Effector memory CD4-positive, alpha-beta T cell (primary cell): ENCODE measurements around the gene AGBL5.

ENCODE experiments used
- DNase-seq, 3 donors: peaks; one replicate each; pipeline ENCODE4 v3.0.0-alpha.2; 2020
- H3K27ac ChIP-seq: 2 replicates; pipeline ENCODE4 v1.7.0; 2013; ENCODE audit warnings: mild to moderate bottlenecking, low read length, moderate library complexity; ENCODE audit not compliant: insufficient read depth, poor library complexity, severe bottlenecking
- H3K27me3 ChIP-seq: replicated peaks from 2 replicates; pipeline ENCODE4 v1.7.0; 2013; ENCODE audit warnings: mild to moderate bottlenecking, low read length; ENCODE audit not compliant: insufficient read depth, control insufficient read depth, poor library complexity, severe bottlenecking
- H3K36me3 ChIP-seq: 2 replicates; pipeline ENCODE4 v1.7.0; 2013; ENCODE audit warnings: mild to moderate bottlenecking, low read length, moderate library complexity; ENCODE audit not compliant: control insufficient read depth, insufficient read depth
- H3K4me1 ChIP-seq: 2 replicates; pipeline ENCODE4 v1.7.0; 2013; ENCODE audit warnings: low read length, mild to moderate bottlenecking; ENCODE audit not compliant: control insufficient read depth, insufficient read depth, poor library complexity, severe bottlenecking
- H3K4me3 ChIP-seq: 2 replicates; pipeline ENCODE4 v1.7.0; 2013; ENCODE audit warnings: low read length, low read depth, mild to moderate bottlenecking; ENCODE audit not compliant: insufficient read depth, poor library complexity, severe bottlenecking
- H3K9me3 ChIP-seq: 2 replicates; pipeline ENCODE4 v1.7.0; 2013; ENCODE audit warnings: mild to moderate bottlenecking, low read length, moderate library complexity; ENCODE audit not compliant: control insufficient read depth

AGBL5 gene

GRCh38 chr2:27051902-27052645 lies 606 bp downstream of the AGBL5 start:
- Histone ChIP-seq H3K36me3 (no peaks in the 10 kb centered on the region), H3K27ac (peak overlapping the region; percentile 83), H3K4me1 (peaks cover 5% of the 10 kb centered on the region), H3K4me3 (peak overlapping the region; percentile 74), H3K27me3 (no peaks in the 10 kb centered on the region), H3K9me3 (no peaks in the 10 kb centered on the region)
- DNase-seq, result no peak

- no peak for DNase-seq
- Histone ChIP-seq H3K36me3 (no peaks in the 10 kb centered on the region), H3K9me3 (no peaks in the 10 kb centered on the region), H3K27ac (no peak overlapping the region), H3K4me3 (no peak overlapping the region), H3K27me3 (no peaks in the 10 kb centered on the region), H3K4me1 (peaks cover 5% of the 10 kb centered on the region)
Observed at GRCh38 chr2:27053321-27053720, 1.9 kb downstream of the AGBL5 start.

- no peak for DNase-seq
- no peak overlapping the region for H3K27ac ChIP-seq
- H3K36me3 ChIP-seq, result no peaks in the 10 kb centered on the region
- no peaks in the 10 kb centered on the region for H3K27me3 ChIP-seq
- H3K4me1 ChIP-seq, result peaks cover 5% of the 10 kb centered on the region
- H3K9me3 ChIP-seq, result no peaks in the 10 kb centered on the region
- H3K4me3 ChIP-seq, result no peak overlapping the region
Observed at GRCh38 chr2:27053776-27054175, 2.3 kb downstream of the AGBL5 start.

GRCh38 chr2:27054721-27055120 lies 3.3 kb downstream of the AGBL5 start:
- Histone ChIP-seq H3K4me1 (peaks cover 3% of the 10 kb centered on the region), H3K27me3 (no peaks in the 10 kb centered on the region), H3K36me3 (peaks cover 4% of the 10 kb centered on the region), H3K9me3 (no peaks in the 10 kb centered on the region), H3K27ac (no peak overlapping the region), H3K4me3 (no peak overlapping the region)
- DNase-seq, result no peak

GRCh38 chr2:27057184-27057583 lies 5.7 kb downstream of the AGBL5 start:
- Histone ChIP-seq H3K27me3 (no peaks in the 10 kb centered on the region), H3K27ac (no peak overlapping the region), H3K4me1 (no peaks in the 10 kb centered on the region), H3K4me3 (no peak overlapping the region), H3K9me3 (no peaks in the 10 kb centered on the region), H3K36me3 (peaks cover 4% of the 10 kb centered on the region)
- DNase-seq, result no peak

- H3K36me3 ChIP-seq, result peaks cover 4% of the 10 kb centered on the region
- no peaks in the 10 kb centered on the region for H3K9me3 ChIP-seq
- no peak overlapping the region for H3K27ac ChIP-seq
- DNase-seq, result no peak
- H3K4me1 ChIP-seq, result no peaks in the 10 kb centered on the region
- no peak overlapping the region for H3K4me3 ChIP-seq
- H3K27me3 ChIP-seq, result no peaks in the 10 kb centered on the region
Observed at GRCh38 chr2:27058210-27058609, 6.7 kb downstream of the AGBL5 start.

GRCh38 chr2:27059141-27059820 lies 7.8 kb downstream of the AGBL5 start:
- H3K9me3 ChIP-seq, result no peaks in the 10 kb centered on the region
- H3K27me3 ChIP-seq, result no peaks in the 10 kb centered on the region
- no peak overlapping the region for H3K4me3 ChIP-seq
- H3K36me3 ChIP-seq, result peaks cover 4% of the 10 kb centered on the region
- no peak for DNase-seq
- H3K4me1 ChIP-seq, result no peaks in the 10 kb centered on the region
- no peak overlapping the region for H3K27ac ChIP-seq

- H3K27ac ChIP-seq, result no peak overlapping the region
Observed at GRCh38 chr2:27060323-27060722, 8.9 kb downstream of the AGBL5 start.

GRCh38 chr2:27065128-27065527 lies 13.7 kb downstream of the AGBL5 start:
- no peaks in the 10 kb centered on the region for H3K9me3 ChIP-seq
- H3K27me3 ChIP-seq, result no peaks in the 10 kb centered on the region
- H3K4me3 ChIP-seq, result no peak overlapping the region
- H3K36me3 ChIP-seq, result peaks cover 16% of the 10 kb centered on the region
- no peak overlapping the region for H3K27ac ChIP-seq
- H3K4me1 ChIP-seq, result peaks cover 6% of the 10 kb centered on the region
- no peak for DNase-seq

More at GRCh38 chr2:27060323-27060722, 8.9 kb downstream of the AGBL5 start:
- no peak overlapping the region for H3K4me3 ChIP-seq
- no peaks in the 10 kb centered on the region for H3K9me3 ChIP-seq
- no peaks in the 10 kb centered on the region for H3K4me1 ChIP-seq
- no peak for DNase-seq
- H3K36me3 ChIP-seq, result peaks cover 4% of the 10 kb centered on the region
- no peaks in the 10 kb centered on the region for H3K27me3 ChIP-seq

- Histone ChIP-seq H3K27ac (no peak overlapping the region), H3K9me3 (no peaks in the 10 kb centered on the region), H3K4me3 (no peak overlapping the region), H3K4me1 (peaks cover 20% of the 10 kb centered on the region), H3K27me3 (no peaks in the 10 kb centered on the region), H3K36me3 (peaks cover 16% of the 10 kb centered on the region)
- no peak for DNase-seq
Observed at GRCh38 chr2:27067385-27067784, 15.9 kb downstream of the AGBL5 start.
